RWPE1 (cell line): ENCODE results near the gene STAT1.
A peak's percentile ranks its signal among the peaks of the same experiment; 100 is the strongest.

Experiments used
- CTCF ChIA-PET: fragments of 350-600 bp; sonication (Branson Sonifier 250); formaldehyde crosslinking; extraction: SDS; loops from one replicate; lab custom pipeline; 2021; lab: Yijun Ruan, JAX
- POLR2A ChIA-PET: fragments of 400-600 bp; formaldehyde crosslinking; extraction: SDS; loops from one replicate; lab custom pipeline; 2020; ENCODE audit warnings: antibody characterized with exemption; ENCODE audit not compliant: low non-redundant PET; lab: Yijun Ruan, JAX
- DNase-seq: peaks from one replicate; pipeline ENCODE4 v3.0.0; 2012; ENCODE audit warnings: low spot score
- H3K27ac ChIP-seq: fragments of 450-650 bp; 2 replicates; pipeline ENCODE4 v1.5.1; 2017
- TF ChIP-seq, protein P1 (sequence below): fragments of 450-650 bp; conservative IDR thresholded peaks from 2 replicates; pipeline ENCODE4 v1.5.1; 2017; ENCODE audit warnings: low read depth, mild to moderate bottlenecking

The STAT1 gene

DNA sequence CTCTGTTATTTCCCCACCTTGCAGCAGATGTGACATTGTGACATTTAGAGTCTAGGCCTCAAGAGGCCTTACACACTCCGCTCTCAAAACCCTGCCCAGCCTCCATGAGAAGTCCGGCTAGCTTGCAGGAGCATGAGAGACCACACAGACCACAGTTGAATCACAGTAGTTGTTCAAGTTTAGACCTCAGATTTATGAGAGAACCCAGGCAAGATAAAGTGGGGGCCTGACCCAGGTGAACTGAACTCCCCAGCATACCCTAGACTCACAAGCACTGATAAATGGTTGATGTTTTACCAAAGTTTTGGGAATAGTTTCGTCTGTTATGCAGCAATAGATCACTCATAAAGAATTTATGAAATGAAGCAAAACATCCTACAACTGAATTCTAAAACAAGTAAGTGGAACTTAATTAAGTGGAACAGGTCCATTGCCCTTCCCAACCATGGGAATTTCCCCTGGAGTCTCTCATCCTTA lies 4.7 kb upstream of the STAT1 start:
- TF ChIP-seq, protein P1, sequence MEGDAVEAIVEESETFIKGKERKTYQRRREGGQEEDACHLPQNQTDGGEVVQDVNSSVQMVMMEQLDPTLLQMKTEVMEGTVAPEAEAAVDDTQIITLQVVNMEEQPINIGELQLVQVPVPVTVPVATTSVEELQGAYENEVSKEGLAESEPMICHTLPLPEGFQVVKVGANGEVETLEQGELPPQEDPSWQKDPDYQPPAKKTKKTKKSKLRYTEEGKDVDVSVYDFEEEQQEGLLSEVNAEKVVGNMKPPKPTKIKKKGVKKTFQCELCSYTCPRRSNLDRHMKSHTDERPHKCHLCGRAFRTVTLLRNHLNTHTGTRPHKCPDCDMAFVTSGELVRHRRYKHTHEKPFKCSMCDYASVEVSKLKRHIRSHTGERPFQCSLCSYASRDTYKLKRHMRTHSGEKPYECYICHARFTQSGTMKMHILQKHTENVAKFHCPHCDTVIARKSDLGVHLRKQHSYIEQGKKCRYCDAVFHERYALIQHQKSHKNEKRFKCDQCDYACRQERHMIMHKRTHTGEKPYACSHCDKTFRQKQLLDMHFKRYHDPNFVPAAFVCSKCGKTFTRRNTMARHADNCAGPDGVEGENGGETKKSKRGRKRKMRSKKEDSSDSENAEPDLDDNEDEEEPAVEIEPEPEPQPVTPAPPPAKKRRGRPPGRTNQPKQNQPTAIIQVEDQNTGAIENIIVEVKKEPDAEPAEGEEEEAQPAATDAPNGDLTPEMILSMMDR, result no peak
- POLR2A ChIA-PET, result interaction anchor here (0.7 kb wide), 1 partner anchor 8 kb away, joined by 3 read pairs; no protein-coding TSS in a partner anchor
- CTCF ChIA-PET, result no interaction called here
- DNase-seq, result no peak
- H3K27ac ChIP-seq, result no peak overlapping the region

DNA sequence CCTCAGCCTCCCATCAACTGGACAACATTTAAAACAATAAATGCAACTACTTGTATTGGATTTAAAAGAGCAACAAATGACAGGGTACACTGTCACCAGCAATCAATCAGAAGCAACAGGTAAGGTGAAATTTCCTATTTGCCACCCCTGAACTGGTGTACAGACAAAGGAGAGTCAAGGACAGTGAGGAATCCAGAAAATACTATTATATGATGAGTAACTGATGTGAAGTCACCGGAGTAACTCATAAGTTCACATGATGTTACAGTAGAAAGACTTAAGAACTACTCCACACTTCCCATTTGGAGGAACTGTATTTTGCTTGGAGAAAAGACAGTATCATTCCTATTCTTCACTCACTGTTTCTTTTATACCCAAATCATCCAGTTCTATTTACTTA lies 4.1 kb upstream of the STAT1 start:
- DNase-seq, result no peak
- ChIA-PET CTCF (no interaction called here), POLR2A (no interaction called here)
- TF ChIP-seq, protein P1, result no peak
- no peak overlapping the region for H3K27ac ChIP-seq

DNA sequence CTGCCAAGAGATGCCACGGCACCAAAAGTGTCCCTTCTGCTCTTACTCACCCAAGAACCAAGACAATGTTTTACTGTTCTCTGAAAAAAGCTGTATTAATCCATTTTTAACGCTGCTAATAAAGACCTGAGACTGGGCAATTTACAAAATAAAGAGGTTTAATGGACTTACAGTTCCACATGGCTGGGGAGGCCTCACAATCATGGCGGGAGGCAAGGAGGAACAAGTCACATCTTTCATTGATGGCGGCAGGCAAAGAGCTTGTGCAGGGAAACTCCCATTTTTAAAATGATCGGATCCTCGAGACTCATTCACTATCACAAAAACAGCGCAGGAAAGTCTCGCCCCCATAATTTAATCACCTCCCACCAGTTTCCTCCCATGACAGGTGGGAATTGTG lies 1.9 kb upstream of the STAT1 start:
- TF ChIP-seq, protein P1, result no peak
- POLR2A ChIA-PET, result no interaction called here
- no peak overlapping the region for H3K27ac ChIP-seq

DNA sequence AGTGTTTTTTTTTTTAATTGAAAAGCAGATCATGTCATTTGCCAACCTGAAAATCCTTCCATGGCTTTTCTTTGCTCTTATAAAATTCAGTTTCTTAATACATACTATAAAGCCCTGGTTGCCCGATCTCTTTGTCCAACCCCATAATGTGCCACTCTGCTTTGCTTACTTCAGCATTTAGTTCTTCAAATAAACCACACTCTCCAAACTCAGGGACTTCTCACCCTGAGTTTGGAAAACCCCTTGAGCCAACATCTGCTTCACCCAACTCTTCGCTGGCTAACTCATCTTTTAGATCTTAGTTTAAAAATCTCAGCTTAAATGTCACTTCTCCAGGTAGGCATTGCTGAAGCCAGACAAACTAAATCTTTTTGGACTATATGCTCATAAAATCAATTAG lies 1.3 kb upstream of the STAT1 start:
- DNase-seq, result no peak
- CTCF ChIA-PET, result interaction anchor here (0.8 kb wide), 1 partner anchor 176 kb away, joined by 3 read pairs; no protein-coding TSS in a partner anchor
- POLR2A ChIA-PET, result no interaction called here
- H3K27ac ChIP-seq, result no peak overlapping the region
- TF ChIP-seq, protein P1, result no peak

More for the DNA sequence above, 1.9 kb upstream of the STAT1 start:
- CTCF ChIA-PET, result no interaction called here
- no peak for DNase-seq

DNA sequence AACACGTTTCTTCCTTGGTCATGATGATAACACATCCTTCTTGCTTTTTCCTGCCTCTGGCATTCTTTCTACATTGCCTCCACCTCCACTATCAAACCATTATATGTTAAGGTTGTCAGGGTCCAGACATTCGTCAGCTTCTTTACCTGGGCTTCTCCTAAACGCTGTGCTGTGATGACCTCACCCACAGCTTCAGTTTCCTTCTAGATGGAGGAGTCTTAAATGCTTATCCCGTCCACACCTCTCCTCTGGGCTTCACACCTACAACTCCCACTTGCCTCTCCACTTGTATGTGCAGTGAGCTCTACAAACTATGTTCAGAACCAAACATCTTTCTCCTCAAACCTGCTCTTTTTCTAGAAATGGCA lies 666 bp upstream of the STAT1 start:
- DNase-seq, result no peak
- POLR2A ChIA-PET, result no interaction called here
- CTCF ChIA-PET, result interaction anchor here (0.6 to 0.8 kb wide), 2 partner anchors 175 to 980 kb away, joined by 3 to 4 read pairs; no protein-coding TSS in a partner anchor
- H3K27ac ChIP-seq, result peak overlapping the region; percentile 85
- TF ChIP-seq, protein P1, result no peak

DNA sequence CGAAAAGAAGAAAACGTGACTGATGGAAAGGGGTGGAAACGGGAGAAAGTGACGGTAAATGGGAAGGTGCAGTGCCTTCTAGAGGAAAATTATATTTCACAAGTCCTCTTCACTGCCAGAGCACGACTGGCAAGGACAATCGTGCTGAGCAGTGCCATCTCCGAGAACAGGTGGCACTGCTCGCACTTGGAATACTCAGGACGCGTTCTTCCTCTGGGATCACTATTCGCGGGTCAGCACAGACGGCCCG lies 364 bp downstream of the STAT1 start:
- H3K27ac ChIP-seq, result peak overlapping the region; percentile 85
- TF ChIP-seq, protein P1, result 0 out of 2 replicates have a peak, but pooled peaks have one; percentile 11
- POLR2A ChIA-PET, result no interaction called here
- CTCF ChIA-PET, result interaction anchor here (0.6 kb wide), 1 partner anchor 71 kb away, joined by 3 read pairs; no protein-coding TSS in a partner anchor
- no peak for DNase-seq
